CD4-positive, alpha-beta T cell treated with Interleukin-1 beta for 1 hour (primary cell): ENCODE measurements around the gene CAMTA1.
"Not testable (repeated sequence)": the region's sequence is repeated elsewhere in the genome, so short reads cannot be mapped to it uniquely, and the experiment has no call there.

Experiments used
- DNase-seq, 2 donors: peaks; one replicate each; pipeline ENCODE4 v3.0.0-alpha.2; 2020 to 2022

CAMTA1 gene

DNA sequence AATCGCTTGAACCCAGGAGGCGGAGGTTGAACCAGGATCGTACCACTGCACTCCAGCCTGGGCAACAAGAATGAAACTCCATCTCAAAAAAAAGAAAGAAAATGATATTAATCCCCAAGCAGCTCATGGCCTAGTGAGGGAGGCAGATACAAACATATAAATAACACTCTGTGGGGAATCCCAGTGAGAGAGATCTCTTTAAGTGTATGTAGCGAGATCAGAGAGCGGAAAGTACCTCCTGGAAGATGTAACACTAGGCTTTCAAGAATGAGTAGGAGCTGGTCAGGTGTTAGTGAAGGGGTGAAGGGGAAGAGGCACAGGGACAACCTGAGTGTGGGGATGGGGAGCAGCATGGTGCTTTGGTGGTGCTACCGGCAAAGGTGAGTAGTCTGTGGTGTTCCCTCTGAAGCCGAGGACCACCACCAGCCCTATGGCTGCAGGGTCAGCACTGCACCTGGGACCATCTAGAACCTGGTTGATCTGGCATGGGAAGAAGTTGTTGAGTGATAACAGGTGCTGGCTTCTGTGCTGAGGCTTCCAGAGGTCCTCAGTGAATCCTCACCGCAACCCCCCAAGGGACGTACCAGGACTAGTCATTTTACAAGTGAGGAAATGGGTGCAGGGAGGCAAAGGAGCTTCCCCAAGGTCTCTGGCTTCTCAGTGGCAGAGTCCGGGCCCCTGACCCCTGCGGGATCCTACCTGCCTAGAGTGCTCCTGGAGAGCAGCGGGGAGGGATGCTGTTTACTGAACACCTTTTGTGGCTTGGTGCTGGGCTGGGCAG lies 618.2 kb downstream of the CAMTA1 start:
- DNase-seq, result no peak

DNA sequence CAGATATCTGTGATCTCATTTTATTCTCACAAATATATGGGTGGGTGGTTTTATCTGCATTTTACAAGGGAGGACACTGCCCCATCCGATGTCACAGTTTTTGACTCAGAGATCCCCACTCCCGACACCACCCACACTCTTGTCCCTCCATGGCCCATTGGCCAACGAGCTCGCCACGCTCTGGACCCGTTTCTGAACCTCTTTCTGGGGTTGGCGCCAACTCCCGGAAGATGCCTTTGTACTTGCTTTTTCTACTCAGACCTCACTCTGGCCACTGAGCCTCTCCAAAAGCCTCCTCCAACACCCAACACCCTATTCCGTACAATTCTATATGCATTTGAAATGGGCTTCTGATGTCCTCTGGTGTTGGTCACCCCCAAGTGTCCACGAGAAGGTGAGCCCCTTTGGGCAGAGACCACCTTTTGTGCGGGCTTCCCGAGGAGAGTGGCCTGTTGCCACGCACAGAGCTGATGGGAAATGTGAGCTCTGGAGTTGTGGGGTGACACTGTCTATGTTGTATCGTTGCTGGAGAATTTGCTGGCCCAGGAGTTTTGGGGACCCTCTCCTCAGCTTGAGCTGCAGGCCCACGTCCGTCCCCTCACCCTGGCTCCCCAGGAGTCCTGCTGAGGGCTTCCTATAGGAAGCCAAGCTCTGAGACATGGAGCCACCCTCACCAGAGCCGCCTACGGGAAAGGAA lies 618.9 kb downstream of the CAMTA1 start:
- no peak for DNase-seq

DNA sequence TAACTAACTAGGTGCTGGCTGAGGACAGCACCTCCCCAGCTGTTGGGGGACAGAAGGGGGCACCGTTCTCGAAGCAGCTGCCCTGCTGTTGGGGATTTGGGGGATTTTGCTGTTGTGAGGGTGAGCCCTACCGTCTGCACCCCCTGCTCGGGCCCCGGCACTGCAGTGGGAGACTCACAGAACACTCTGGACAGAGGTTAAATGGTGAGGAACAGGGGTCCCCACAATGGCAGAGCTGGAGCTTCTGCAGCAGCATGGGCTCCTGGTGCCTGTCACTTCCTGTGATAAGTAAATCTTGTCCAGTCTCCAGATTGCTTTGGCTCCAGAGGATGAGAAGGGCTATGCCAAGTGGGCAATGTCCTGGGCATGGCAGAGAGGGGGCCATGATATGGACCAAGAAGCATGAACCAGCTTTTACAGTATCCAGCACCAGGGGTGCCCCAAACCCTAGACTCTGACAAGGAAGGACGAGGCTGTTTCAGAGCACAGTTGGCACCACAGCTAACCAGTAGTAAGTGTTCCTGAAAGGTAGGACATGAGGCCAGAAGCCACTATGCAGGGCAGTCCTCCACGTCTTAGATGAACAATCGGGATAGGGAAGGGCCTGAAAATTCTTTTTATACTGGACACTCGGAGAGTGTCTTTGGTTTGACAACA lies 620.7 kb downstream of the CAMTA1 start:
- no peak for DNase-seq

DNA sequence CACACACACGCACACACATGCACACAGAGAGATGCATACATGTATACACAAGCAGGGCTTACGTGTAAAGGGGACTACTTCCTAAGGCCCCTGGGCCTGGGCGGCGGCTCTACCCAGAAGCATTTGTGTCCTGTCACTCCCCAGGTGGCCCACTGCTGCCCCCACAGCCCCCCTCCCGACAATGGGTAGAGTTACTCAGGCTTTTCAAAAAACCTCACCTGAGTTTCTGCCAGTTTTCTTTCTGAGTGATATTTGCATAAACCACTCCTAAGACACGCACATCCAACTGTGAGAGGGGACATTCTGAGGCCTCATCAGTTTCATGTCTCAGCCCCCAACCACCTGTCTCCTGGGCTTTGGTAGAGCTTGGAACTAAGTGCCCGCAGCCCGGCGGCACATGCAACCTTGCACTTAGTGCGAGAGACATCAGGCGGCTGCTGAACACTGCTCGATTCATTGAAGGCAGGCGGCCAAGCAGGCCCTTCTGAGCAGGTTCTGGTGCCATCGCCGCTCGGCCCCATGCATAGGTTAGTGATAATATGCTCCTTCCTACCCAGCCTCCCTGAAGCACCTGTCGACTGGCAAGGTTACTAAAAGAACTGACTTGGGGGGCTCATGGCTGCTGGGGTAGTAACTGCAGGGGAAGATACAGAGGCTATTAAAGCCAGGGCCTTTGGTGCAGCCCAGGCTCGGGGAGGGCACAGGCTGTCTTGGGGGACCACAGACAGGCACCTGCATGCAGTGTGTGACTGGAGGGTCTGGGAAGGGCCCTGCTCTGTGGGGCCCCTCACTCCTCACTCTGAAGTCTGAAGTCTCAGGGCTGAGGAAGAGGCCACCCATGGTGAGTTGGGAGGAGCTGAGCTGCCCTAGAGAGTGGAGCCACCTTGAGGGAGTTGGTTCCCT lies 621.6 kb downstream of the CAMTA1 start:
- no peak for DNase-seq

DNA sequence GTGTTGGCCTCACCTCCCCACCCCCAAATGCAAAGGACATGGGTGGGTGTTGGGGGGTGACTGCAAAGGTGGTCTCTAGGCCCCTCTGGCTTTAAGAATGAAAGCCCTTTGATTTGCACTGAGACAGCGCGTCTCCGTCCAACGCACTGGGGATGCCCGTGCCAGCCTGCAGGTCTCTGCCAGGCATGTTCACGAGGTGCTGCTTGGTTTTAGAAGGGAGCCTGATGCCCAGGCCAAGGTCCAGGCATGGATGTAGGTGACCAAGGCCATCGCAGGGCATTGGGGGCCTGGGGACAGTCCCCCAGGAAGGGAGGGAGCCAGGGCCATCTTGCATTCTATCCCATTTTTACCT lies 622.3 kb downstream of the CAMTA1 start:
- DNase-seq, result no peak

DNA sequence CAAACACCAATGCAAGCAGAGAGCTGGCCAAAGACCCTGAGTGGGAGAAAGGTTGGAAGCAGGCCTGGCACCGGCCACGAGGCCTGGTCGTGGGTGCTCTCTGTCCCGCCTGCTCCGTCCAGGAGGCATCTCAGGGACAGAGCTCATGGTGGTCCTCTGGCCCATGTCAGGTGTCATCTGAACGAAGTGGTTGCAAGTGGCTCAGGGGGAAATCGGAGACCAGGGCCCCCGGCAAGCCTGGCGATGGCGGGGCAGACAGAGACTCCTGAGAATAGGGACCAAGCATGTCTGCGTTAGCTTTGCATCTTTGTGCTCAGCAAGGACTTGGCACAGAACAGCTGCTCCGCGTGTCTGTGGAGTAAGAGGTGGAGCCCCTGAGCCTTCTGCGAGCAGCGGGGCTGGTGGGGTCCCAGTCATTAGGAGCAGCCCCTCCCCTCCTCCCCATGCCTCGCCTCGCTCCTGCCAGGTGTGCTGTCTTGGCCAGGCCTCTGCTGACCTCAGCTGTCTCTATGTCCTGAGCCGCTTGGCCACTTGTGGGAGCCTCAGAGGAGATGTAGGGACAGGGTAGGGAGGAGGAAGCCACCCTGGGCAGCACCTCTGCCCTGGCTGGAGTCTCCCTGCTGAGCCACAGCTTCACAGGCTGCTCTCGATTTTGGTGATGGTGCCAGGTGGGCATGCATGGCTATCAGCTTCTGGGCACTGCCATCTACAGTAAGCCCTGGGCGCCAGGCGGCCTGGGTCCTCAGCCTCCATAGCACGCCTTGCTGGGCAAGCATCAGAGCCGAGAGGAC lies 622.9 kb downstream of the CAMTA1 start:
- DNase-seq, result no peak

DNA sequence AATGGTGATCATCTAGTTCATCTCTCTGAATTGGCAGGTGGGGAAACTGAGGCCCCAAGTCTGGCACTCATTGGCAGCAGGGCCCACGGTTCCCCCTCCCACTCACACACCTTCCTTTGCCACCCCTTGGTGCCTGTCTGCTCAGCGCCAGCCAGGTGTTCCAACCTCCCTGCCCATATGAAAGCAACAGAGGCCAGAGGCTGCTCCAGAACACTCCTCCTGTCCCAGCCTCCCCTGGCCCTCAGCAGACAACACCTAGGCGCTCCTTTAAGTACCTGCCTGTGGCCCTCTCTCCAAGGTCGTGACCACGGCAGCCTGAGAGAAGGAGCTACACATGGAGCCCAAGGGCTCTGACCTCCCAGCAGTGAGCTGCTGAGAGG lies 623.5 kb downstream of the CAMTA1 start:
- DNase-seq, result no peak

DNA sequence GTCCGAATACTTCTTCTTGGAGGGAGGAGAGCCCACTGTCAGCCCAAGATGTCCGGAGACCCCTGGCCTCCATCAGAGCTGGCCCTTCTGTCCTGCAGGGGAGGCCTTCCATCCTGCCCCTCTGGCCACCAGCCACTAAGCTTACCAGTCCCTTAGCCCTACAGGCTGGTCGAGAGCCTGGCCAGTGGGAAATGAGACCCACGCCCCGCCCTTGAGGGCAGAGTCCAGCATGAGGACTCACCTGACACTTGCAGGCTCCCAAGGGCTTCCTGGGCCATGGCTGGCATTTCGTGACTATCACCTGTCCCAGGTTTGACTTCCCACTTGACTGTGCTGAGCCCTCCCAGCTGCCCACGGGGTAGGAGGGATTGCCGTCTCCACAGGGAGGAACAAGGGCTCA lies 624.0 kb downstream of the CAMTA1 start:
- DNase-seq, result no peak

DNA sequence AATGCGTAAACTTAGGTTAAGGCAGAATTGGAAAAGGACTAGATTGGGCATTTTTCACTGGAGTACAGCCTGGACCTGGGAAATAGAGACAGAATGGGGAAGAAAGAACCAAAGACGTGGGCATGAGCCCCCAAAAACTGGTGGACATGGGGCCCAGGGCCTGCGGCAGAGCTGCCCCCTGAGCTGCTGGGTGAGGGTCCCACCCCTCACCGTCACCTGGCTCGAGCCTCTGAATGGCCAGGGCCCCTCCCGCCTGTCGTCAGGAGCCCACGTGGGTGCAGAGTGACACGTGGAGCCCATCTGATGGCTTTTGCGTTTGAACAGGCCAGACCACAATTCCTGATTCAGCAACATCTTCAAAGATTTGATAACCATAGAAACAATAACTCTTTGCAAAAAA lies 624.9 kb downstream of the CAMTA1 start:
- no peak for DNase-seq

DNA sequence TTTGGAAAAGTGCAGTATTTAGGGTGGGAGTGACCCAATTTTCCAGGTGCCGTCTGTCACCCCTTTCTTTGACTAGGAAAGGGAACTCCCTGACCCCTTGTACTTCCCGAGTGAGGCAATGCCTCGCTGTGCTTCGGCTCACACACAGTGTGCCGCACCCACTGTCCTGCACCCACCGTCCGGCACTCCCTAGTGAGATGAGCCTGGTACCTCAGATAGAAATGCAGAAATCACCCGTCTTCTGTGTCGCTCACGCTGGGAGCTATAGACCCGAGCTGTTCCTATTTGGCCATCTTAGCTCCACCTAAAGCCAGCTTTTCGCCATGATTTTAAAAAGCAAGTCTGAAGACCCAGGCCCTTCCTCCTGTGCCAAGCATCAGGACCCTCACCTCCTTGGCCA lies 632.4 kb downstream of the CAMTA1 start:
- not testable (repeated sequence) for DNase-seq

DNA sequence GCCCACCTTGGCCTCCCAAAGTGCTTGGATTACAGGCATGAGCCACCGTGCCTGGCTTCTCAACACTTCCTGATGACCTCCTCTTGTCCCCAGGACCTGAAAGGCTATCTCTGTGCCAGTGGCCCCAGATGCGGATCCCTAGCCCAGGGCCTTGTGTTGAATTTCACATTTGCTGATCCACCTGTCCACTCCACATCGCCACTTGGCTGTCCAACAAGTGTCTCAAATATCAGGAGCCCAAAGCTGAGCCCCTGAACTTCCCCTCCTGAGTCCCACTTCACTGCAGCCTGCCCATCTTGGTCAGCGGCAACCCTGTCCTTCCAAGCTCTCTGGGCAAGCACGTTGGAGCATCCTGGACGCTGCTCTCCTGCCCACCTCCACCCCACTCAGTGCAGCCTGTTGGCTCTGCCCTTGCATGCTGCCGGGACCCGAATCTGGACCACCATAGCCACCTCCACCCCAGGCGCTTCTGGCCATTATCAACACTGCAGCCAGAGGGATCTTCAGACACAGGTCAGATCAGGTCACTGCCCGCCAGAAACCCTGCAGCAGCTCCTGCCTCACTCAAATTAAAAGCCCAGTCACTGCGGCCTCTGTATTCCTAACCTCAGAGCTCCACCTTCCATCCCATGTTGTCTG lies 633.3 kb downstream of the CAMTA1 start:
- DNase-seq, result no peak

DNA sequence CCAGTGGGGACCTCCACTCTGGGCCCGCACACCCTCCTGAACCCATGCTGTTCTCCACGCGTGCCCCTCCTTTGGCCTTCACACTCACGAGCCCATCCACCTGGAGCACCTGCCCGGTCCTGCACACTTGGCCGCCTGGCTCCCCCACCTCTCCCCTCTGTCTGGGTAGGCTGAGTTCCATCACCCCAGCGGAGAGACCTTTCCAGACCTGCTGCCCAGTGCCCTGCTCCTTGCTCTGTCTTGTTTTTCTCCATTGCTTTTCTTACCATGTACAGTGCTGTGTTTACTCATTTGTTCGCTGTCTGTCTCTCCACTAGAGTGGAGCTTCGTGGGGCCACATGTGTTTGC lies 634.8 kb downstream of the CAMTA1 start:
- DNase-seq, result no peak

DNA sequence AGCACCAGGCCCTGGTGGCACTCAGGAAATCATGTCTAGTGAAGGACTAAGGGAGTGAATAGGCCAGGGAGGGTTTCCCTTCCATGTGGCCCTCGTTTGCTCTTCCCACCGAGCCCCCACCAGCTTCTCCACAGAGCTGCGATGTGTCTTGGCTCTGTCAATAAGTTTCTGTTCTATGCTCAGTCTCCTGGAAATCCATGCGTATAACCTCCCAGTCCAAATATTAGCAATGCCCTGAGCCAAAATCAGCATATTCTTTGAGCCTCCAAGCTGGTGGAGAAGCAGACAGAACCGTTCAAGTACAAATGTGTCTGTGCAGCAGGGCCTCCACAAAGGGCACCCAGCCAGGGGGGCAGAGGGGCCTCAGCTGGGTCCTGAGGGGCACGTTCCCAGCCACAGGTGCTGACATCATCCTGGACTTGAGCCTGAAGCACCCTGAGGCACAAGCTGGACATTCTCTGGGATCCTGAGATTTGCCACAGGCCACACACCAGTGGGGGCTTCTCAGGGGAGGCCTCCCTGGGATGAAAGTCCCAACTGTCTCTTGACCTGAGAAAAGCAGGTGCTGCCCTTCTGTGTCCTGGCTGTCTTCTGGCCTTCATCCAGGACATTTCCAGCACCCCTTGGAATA lies 635.3 kb downstream of the CAMTA1 start:
- DNase-seq, result no peak

DNA sequence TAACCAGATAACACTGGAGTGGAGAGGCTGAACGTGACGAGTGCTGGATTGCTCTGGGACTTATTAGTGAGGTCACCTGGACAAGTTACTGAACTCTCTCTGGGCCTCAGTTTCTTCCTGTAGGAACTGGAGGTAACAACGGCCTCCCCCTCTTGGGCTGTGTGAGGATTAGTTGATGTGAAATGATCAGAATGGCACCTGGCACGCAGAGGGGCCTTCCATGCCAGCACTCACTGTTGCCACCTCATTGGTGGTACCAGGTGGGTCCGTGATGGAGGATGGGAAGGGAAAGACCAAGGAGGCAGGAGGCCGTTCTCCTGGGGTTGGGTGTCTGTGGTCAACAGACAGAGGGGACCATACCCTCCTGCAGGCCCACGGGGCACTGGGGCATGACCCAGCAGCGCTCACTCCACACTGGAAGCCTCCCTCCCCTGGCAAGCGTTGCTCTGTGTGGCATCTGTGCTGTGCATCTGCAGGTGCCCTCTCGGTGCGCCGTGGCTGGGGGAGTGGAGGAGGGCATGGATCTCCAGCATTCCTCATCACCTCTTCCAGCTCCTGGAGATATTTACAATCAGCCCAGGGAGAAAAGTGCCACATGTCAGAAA lies 636.3 kb downstream of the CAMTA1 start:
- no peak for DNase-seq

DNA sequence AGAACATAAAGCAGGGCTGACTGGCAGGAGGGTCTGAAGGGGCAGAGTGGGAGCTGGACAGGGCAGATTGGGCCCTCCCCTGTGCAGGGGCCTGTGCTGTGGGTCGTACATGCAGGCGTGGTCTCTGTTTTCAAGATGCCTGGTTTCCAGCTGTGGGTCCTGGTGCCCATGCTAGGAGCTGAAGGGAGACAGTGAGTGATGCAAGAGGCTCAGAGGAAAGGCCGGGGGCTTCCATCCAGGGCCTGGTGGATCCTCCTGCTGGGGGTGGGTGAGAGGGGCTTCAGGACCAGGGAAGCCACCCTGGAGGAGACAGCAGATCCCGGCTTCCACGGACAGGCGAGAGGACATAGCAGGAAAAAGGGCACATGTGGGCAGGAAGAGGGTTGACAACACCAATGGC lies 636.8 kb downstream of the CAMTA1 start:
- DNase-seq, result no peak

DNA sequence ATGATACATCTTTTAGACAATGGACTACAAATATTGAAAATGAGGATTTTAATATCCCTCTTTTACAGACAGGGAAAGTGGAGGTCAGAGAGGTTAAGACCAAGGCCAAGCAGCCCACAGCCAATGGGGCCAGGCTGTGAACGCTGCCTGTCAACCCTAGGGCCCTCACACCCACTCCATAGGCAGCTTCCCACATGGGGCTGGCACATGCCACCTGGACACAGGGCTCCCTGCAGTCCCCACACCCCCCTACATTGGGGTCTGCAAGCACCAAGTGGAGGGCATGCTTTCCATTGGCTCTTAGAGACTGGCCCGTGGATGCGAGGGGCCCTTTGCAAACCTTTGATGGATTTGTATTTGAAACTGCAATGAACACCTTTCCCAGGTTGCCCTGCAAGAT lies 637.3 kb downstream of the CAMTA1 start:
- DNase-seq, result no peak

DNA sequence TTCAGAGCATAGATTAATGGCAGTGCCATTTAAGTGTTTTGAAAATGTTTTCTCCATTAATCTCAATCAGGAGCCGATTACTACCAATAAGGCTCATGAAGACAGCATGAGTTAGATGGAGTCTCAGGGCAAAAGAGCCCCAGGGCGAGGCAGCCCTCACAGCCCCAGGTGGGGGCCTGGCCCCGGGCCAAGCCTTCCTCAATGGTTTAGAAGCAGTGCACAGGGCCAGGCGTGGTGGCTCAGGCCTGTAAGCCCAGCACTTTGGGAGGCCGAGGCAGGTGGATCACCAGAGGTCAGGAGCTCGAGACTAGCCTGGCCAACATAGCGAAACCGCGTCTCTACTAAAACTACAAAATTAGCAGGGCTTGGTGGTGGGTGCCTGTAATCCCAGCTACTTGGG lies 637.7 kb downstream of the CAMTA1 start:
- no peak for DNase-seq

DNA sequence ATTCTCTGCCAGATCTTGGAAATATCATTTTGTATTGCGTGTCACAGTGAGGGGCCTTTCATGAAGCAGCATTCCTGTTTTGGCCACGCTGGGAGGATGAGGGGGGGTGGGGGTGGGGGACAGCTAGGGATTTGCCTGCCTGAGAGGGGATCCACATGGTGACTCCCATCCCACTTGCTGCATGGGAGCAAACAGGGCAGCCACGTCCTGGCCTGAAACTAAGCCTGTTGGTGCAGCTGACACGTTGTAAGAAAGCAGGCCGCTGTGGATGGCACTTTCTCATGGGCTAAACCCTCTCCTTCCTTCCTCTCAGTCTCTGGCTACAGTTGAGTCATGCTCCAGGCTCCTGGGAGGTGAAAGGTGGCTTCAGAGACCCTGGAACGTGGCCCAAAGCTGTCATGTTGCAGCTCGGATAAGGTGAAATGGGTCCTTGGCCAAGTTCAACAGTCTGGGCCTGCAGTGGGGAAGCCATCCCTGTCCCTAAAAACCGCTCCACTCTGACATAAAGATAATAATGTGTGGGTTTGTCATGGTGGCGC lies 639.2 kb downstream of the CAMTA1 start:
- no peak for DNase-seq

DNA sequence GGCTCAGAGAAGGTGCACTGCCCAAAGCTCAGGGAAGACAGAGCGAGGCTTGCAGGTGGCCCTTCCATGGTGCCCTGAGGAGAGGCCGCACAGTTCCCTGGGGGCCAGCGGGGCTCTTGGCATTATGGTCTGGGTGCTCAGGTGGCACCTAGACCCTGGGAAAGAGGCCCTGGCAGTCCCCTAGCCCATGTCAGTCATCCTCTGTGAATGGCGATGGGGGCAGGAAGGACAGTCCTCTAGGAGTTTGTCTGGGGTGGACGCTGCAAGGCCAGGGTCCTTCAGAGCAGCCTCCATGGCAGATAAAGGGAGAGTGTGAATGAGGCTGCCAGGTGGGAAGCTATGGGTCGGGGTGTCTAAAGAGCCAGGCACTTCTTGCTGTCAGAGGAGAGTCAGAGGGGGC lies 640.0 kb downstream of the CAMTA1 start:
- DNase-seq, result no peak

DNA sequence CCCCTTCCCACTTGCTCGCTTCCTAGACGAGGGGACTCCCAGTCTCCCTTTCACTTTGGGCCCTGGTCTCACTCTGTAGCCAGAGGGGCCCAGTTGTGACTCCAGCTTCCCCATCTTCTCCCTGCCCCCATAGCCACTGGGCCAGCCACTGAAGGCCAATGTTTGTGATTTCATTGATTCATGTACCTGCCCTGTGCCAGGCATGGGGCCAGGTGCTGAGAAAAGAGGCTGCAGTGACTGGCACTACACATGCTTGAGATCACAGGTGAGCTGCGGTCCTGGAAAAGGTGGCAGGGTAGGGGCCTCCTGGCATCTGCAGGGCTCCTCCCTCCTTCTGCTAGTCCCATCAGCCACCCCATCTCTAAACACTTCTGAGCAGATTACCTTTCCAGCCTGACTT lies 640.5 kb downstream of the CAMTA1 start:
- no peak for DNase-seq
